AG09319 (cell line): ENCODE data around the gene MFAP1.

Experiments
- DNase-seq: peaks from one replicate; pipeline ENCODE4 v3.0.0-alpha.2; 2010; ENCODE audit warnings: low read depth; ENCODE audit errors: extremely low read depth
- TF ChIP-seq, protein P1 (sequence below): IDR thresholded peaks from 2 replicates; pipeline ENCODE4 v1.5.1; 2011; ENCODE audit warnings: low read depth, mild to moderate bottlenecking, inconsistent platforms, low read length, moderate library complexity

Gene MFAP1

DNA sequence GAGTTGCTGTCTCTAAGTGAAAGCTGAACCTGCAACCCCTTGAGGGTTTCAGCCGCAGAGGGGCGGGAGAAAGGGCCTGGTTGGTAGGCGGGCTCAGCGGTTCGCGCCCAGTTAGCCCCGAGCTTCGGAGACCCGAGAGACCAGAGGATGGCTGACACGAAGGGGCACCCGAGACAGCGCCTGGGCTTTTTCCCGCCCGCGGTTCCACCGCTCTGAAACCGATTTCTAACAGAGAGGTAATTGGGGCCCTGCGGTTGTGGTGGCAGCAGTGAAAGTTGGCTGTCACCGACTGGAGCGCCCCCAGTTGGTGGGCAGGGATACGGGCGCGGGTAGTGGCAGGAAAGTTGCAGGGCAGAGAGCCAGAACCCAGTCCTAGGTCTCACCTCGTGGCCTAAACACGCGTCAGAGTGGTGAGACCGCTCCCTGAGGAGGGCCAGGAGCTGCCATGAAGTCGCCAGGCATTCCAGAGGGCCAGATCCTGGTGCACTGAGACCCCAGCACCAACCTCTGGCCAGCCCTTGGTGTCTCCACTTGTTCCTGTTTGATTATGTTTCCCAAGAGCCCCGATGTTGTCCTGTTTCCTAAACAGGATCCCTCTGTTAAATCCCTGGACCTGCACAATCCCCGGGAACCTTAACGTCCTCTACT is 47.1 kb downstream of the MFAP1 start:
- TF ChIP-seq, protein P1, sequence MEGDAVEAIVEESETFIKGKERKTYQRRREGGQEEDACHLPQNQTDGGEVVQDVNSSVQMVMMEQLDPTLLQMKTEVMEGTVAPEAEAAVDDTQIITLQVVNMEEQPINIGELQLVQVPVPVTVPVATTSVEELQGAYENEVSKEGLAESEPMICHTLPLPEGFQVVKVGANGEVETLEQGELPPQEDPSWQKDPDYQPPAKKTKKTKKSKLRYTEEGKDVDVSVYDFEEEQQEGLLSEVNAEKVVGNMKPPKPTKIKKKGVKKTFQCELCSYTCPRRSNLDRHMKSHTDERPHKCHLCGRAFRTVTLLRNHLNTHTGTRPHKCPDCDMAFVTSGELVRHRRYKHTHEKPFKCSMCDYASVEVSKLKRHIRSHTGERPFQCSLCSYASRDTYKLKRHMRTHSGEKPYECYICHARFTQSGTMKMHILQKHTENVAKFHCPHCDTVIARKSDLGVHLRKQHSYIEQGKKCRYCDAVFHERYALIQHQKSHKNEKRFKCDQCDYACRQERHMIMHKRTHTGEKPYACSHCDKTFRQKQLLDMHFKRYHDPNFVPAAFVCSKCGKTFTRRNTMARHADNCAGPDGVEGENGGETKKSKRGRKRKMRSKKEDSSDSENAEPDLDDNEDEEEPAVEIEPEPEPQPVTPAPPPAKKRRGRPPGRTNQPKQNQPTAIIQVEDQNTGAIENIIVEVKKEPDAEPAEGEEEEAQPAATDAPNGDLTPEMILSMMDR = peak; percentile 92
- DNase-seq = no peak

DNA sequence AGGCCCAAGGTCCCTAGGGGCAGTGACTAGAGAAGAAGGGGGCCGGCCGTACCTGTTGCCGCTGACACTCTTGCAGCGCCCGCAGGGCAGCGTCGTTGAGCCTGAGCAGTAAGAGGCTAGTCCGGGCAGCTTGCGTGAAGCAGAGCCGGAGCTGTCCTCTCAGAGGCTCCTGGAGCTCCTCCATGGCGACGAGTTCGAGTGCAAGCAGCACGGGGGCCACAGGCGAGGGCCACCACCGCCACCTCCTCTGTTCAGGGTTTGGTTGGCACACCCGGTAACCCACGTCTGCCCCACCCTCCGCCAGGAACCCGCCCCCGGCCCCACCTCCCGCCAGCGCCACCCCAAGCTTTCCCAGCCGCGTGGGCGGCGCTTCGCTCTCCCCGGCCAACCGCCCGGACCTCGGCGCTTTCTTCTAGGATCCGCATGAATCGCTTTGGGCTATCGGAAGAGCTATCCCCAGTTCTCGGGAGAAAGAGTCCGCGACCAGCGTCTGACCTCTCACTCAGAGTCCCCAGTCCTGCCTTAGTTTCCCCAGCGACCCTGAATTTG is 47.7 kb downstream of the MFAP1 start, which contains the start of gene ELL3:
ELL3 (minus strand) TSS at position 249 of the 549 bp plus-strand sequence; CDS start at position 184, 65 bp downstream.
- TF ChIP-seq, protein P1 = no peak
- DNase-seq = no peak

DNA sequence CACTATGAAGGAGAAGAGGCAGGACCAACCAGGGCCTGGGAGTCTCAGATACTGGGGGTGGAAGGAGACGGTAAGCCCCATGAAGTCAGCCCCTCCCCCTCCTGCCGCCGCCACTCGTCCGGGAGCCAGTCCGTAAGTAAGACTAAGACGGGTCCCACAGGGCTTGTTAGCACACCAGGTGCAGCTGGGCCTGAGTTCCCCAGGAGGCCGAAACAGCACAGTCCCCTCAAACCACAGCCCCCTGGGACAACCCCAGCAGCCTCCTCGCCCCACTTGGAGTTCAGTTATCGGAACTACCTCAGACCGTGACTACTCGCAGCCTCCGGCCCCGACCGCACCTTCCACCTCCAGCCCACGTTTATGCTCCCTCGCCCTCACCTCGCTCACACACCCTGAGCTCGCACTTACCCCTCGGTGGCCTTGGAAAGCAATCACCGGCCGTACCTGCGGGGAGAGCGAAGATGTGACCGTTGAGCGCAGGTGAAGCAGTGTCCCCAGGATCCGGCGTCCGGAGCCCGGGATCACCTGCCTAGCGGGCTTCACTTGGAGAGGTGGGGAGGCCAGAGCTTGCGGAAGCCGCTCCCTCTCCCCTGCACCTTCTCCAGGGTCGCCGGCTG is 48.3 kb downstream of the MFAP1 start:
- DNase-seq = no peak
- TF ChIP-seq, protein P1 = no peak

DNA sequence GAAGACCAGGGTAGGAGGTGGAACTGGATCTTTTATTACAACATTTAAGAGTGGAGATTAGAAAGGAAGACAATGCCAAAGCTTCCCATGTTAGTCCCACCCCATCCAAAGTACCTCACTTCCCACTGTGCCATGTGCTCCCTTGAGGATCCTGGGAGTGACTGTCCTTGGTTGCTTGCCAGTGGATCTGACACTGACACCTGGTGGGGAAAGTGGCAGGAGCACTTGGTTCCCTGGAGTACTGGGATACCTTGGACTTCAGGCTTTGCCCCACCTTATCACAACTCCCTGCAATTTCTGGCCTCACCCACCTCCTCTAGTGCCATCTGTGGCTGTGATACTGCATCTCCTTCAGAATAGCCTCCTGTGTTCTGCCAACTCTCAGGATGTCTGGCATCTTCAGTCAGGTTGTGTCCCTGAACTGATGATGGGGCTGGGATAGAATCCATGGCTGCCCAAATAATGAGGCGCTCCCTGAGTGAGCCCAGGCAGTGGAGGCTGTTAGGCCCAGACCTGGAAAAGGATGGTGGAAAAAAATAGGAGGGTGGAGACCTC is 49.0 kb downstream of the MFAP1 start:
- TF ChIP-seq, protein P1 = peak; percentile 11
- DNase-seq = no peak

DNA sequence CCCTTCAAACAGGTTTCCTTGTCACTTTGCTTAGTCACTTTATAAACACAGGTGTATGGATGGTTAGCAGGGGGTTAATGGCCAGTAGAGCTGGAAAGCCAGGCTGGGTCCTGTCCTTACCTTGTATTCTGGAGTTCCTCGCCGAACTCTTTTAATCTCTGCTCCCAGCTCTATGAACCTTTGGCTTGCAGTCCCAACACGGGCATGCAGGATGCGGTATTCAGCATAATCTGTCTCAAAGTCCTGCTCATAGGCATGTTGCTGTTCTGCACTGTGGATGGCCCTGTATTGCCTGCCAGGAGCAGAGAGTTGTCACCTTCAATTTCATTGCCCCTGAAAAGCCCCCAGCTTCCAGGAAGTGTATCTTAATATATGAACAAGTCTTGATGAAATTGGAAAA is 50.4 kb downstream of the MFAP1 start:
- DNase-seq = no peak
- TF ChIP-seq, protein P1 = no peak

DNA sequence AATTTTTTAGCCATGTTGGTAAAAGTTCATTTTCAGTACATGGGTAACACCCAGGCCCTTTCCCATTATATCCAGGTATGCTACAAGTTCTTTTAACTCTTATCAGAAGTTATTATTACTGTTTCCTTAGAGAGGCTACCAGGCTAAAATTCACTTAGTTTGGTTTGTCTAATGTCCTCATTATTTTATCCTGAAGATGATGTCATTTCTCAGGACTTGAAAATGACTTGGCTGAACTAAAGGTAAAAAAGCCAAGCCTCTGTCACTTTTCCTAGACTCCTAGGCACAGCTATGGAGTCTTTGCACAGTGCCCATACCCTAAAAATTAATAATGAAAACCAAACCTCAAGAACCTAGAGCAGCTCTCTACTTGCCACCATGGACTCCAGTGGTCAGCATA is 51.9 kb downstream of the MFAP1 start:
- no peak for DNase-seq

More for the DNA sequence above, 51.9 kb downstream of the MFAP1 start:
- TF ChIP-seq, protein P1 = no peak
